SK-N-SH (cell line): Measurements from ENCODE around the gene C2CD3. TPM values are rescaled to one million over a fixed set of nuclear protein-coding genes. Genes with fewer than 3 reads are reported as not detected.

Experiments used
- CTCF ChIA-PET: fragments of 300-600, 350-600 bp; formaldehyde crosslinking; extraction: SDS; loops from one replicate; lab custom pipeline; 2021; lab: Yijun Ruan, JAX
- POLR2A ChIA-PET: fragments of 350-600 bp; sonication (Branson Sonifier 250); formaldehyde crosslinking; extraction: SDS; loops from one replicate; lab custom pipeline; 2020; ENCODE audit warnings: antibody characterized with exemption, inconsistent platforms; lab: Yijun Ruan, JAX
- DNase-seq: peaks from one replicate; pipeline ENCODE4 v3.0.0; 2012
- H2AFZ ChIP-seq: fragments of 200-600 bp; sonication (generic); 2 replicates; pipeline ENCODE4 v1.8.1; 2016; ENCODE audit warnings: antibody characterized with exemption, mild to moderate bottlenecking, low read depth
- H3F3A ChIP-seq: fragments of 200-600 bp; sonication (generic); replicated peaks from 2 replicates; pipeline ENCODE3; 2016; ENCODE audit warnings: antibody characterized with exemption, mild to moderate bottlenecking; ENCODE audit not compliant: insufficient read depth
- H3K27ac ChIP-seq, 2 experiments: fragments of 200-500 bp in 1 of 2; fragments of 200-600 bp in 1 of 2; sonication (Bioruptor generic) in 1 of 2; sonication (generic), shearing (Covaris generic) in 1 of 2; 2 replicates each; pipeline versions ENCODE4 v1.5.1 to v1.6.1; 2014 to 2016; ENCODE audit warnings: low read depth in 2 of 2, inconsistent platforms in 1 of 2, low read length in 1 of 2, mild to moderate bottlenecking in 1 of 2, mixed read lengths in 1 of 2
- H3K27me3 ChIP-seq: fragments of 200-600 bp; sonication (generic), shearing (Covaris generic); 2 replicates; pipeline ENCODE4 v1.6.1; 2016; ENCODE audit warnings: mixed run types; ENCODE audit not compliant: insufficient read depth
- H3K36me3 ChIP-seq, 2 experiments: fragments of 200-500 bp in 1 of 2; fragments of 200-600 bp in 1 of 2; sonication (Bioruptor generic) in 1 of 2; sonication (generic) in 1 of 2; replicated peaks in 1 of 2; 2 replicates each; pipeline versions ENCODE3 to v1.5.1; 2014 to 2016; ENCODE audit warnings: low read length in 1 of 2, mild to moderate bottlenecking in 1 of 2; ENCODE audit not compliant: insufficient read depth in 2 of 2, control insufficient read depth in 1 of 2
- H3K4me1 ChIP-seq, 2 experiments: fragments of 200-500 bp in 1 of 2; fragments of 200-600 bp in 1 of 2; sonication (Bioruptor generic) in 1 of 2; sonication (generic), shearing (Covaris generic) in 1 of 2; 2 replicates each; pipeline versions ENCODE4 v1.5.1 to v1.6.1; 2014 to 2016; ENCODE audit warnings: low read depth in 1 of 2, low read length in 1 of 2, mixed run types in 1 of 2; ENCODE audit not compliant: insufficient read depth in 2 of 2, control insufficient read depth in 1 of 2
- H3K4me2 ChIP-seq: fragments of 200-600 bp; sonication (generic), shearing (Covaris generic); 2 replicates; pipeline ENCODE4 v1.6.1; 2017; ENCODE audit warnings: mixed run types
- H3K4me3 ChIP-seq, 2 experiments: fragments of 200-500 bp in 1 of 2; fragments of 200-600 bp in 1 of 2; sonication (Bioruptor generic) in 1 of 2; sonication (generic), shearing (Covaris generic) in 1 of 2; 2 replicates each; pipeline versions ENCODE4 v1.5.1 to v1.8.1; 2014 to 2016; ENCODE audit warnings: low read depth in 2 of 2, inconsistent platforms in 1 of 2, low read length in 1 of 2, mild to moderate bottlenecking in 1 of 2, mixed read lengths in 1 of 2, moderate library complexity in 1 of 2
- H3K79me2 ChIP-seq: fragments of 200-600 bp; sonication (generic); 2 replicates; pipeline ENCODE4 v1.8.1; 2017; ENCODE audit warnings: mild to moderate bottlenecking; ENCODE audit not compliant: insufficient read depth
- H3K9ac ChIP-seq: fragments of 200-600 bp; sonication (generic); 2 replicates; pipeline ENCODE4 v1.6.1; 2017; ENCODE audit warnings: mixed run types
- H3K9me2 ChIP-seq: fragments of 200-600 bp; sonication (generic); 2 replicates; pipeline ENCODE4 v1.6.1; 2017; ENCODE audit warnings: mixed run types
- H3K9me3 ChIP-seq: fragments of 200-600 bp; sonication (generic); 2 replicates; pipeline ENCODE4 v1.6.1; 2017; ENCODE audit warnings: mixed run types, mild to moderate bottlenecking, moderate library complexity
- H4K20me1 ChIP-seq: fragments of 200-600 bp; sonication (generic); 2 replicates; pipeline ENCODE4 v1.6.1; 2017; ENCODE audit warnings: mild to moderate bottlenecking, mixed run types; ENCODE audit not compliant: insufficient read depth
- EZH2phosphoT487 ChIP-seq: fragments of 200-600 bp; sonication (generic); IDR thresholded peaks from 2 replicates; pipeline ENCODE4 v1.6.1; 2017; ENCODE audit warnings: low read depth, mixed run types, mild to moderate bottlenecking, antibody characterized with exemption, moderate library complexity, borderline replicate concordance
- FOSL2 ChIP-seq: IDR thresholded peaks from 2 replicates; pipeline ENCODE4 v1.4.0; 2012; ENCODE audit warnings: low read depth, mild to moderate bottlenecking, moderate library complexity, borderline replicate concordance
- NRF1 ChIP-seq: IDR thresholded peaks from 2 replicates; pipeline ENCODE4 v1.6.1; 2012; ENCODE audit warnings: low read depth, mild to moderate bottlenecking, low read length
- RFX5 ChIP-seq: IDR thresholded peaks from 2 replicates; pipeline ENCODE4 v1.6.1; 2012; ENCODE audit warnings: mild to moderate bottlenecking, improper control_type of control experiment, low read length
- RXRA ChIP-seq: IDR thresholded peaks from 2 replicates; pipeline ENCODE4 v1.4.0; 2012; ENCODE audit warnings: low read depth, mild to moderate bottlenecking, borderline replicate concordance
- SIN3A ChIP-seq: IDR thresholded peaks from 2 replicates; pipeline ENCODE4 v1.6.1; 2012; ENCODE audit warnings: low read depth, mild to moderate bottlenecking, low read length, moderate library complexity, borderline replicate concordance
- TAF1 ChIP-seq: IDR thresholded peaks from 2 replicates; pipeline ENCODE4 v1.6.1; 2012; ENCODE audit warnings: low read depth, mild to moderate bottlenecking, low read length, moderate library complexity, borderline replicate concordance
- TCF12 ChIP-seq: IDR thresholded peaks from 2 replicates; pipeline ENCODE4 v1.4.0; 2012
- USF2 ChIP-seq: fragments of 150-350 bp; IDR thresholded peaks from 2 replicates; pipeline ENCODE4 v1.6.1; 2017; ENCODE audit warnings: antibody characterized with exemption, low read length, low read depth, borderline replicate concordance
- ZBTB33 ChIP-seq: IDR thresholded peaks from 2 replicates; pipeline ENCODE4 v1.4.0; 2012; ENCODE audit warnings: low read depth, borderline replicate concordance
- WGBS: methylation state at CpG from one replicate; pipeline ENCODE4 v1.1.6; 2017; ENCODE audit warnings: low lambda C conversion rate; 5-methylcytosine and 5-hydroxymethylcytosine counted together
- polyA plus RNA-seq, 3 experiments: library from polyadenylated mRNA; depleted of rRNA; stranded (reverse); fragments of >200 nt; gene quantifications; 2 replicates each; pipeline ENCODE4 v1.2.3, GENCODE V29; 2012

C2CD3 gene
- polyA plus RNA-seq, 1 of the 3 experiments (the other 2 are of a cell fraction), result 7.0 TPM

- no peaks in the 10 kb centered on the region for H3K9me3 ChIP-seq
These were observed 137.8 kb downstream of the C2CD3 start for GRCh38 chr11:74033046-74033445.

GRCh38 chr11:74030723-74031676 is 139.8 kb downstream of the C2CD3 start:
- Histone ChIP-seq H3K79me2 (no peaks in the 10 kb centered on the region), H4K20me1 (no peaks in the 10 kb centered on the region)
- WGBS, result 91% methylated on average over 9 of the region's 9 CpGs
- CTCF ChIA-PET, result no interaction called here
- no peak for TF ChIP-seq USF2
- no peak for TF ChIP-seq ZBTB33
- no peak for TF ChIP-seq RXRA
- TF ChIP-seq, all 33 proteins: peak for 0
- Histone ChIP-seq H3K9ac (no peak overlapping the region), H3K4me1 (0 out of 4 replicates have a peak, but pooled peaks cover 0 to 11% of the 10 kb centered on the region in 2 experiments), H3F3A (peaks cover 8% of the 10 kb centered on the region), H3K9me3 (no peaks in the 10 kb centered on the region), H2AFZ (no peak overlapping the region), H3K27me3 (no peaks in the 10 kb centered on the region), H3K36me3 (peaks cover 17 to 44% of the 10 kb centered on the region in 2 experiments), H3K9me2 (no peaks in the 10 kb centered on the region), H3K4me3 (no peak overlapping the region), H3K4me2 (no peak overlapping the region), H3K27ac (no peak overlapping the region)
- DNase-seq, result no peak
- POLR2A ChIA-PET, result no interaction called here

More at GRCh38 chr11:74033046-74033445, 137.8 kb downstream of the C2CD3 start:
- no peaks in the 10 kb centered on the region for H3K27me3 ChIP-seq
- peaks cover 31 to 64% of the 10 kb centered on the region in 2 experiments for H3K36me3 ChIP-seq
- no peak overlapping the region for H3K9ac ChIP-seq
- no peak overlapping the region for H3K27ac ChIP-seq
- no peaks in the 10 kb centered on the region for H4K20me1 ChIP-seq
- CTCF ChIA-PET, result interaction anchor here (1.7 kb wide), 1 partner anchor 69 kb away, joined by 4 read pairs; no protein-coding TSS in a partner anchor
- TF ChIP-seq TAF1, result no peak
- TF ChIP-seq SIN3A, result no peak
- no peak for TF ChIP-seq RFX5
- no peak for TF ChIP-seq TCF12
- no peak for TF ChIP-seq NRF1
- no peak for TF ChIP-seq EZH2phosphoT487
- TF ChIP-seq FOSL2, result no peak
- TF ChIP-seq, all 33 proteins: peak for 0
- no peak for DNase-seq
- Histone ChIP-seq H3K4me2 (no peak overlapping the region), H3K4me1 (no peaks in the 10 kb centered on the region), H3K9me2 (no peaks in the 10 kb centered on the region), H3F3A (peaks cover 4% of the 10 kb centered on the region), H3K4me3 (no peak overlapping the region), H3K79me2 (no peaks in the 10 kb centered on the region), H2AFZ (no peak overlapping the region)
- POLR2A ChIA-PET, result no interaction called here
- WGBS, result 100% methylated on average over 1 of the region's 3 CpGs
